Neuronal stem cell (in vitro differentiated cells): ENCODE data around the gene HDGF.

ENCODE experiments used
- DNase-seq: peaks from one replicate; pipeline ENCODE4 v3.0.0-alpha.2; 2013; ENCODE audit warnings: low spot score
- H2AFZ ChIP-seq: one replicate; pipeline ENCODE4 v1.6.1; 2013; ENCODE audit warnings: mild to moderate bottlenecking, low read length, inconsistent platforms
- H2AK5ac ChIP-seq: 2 replicates; pipeline ENCODE4 v1.6.1; 2013; ENCODE audit warnings: low read depth, mild to moderate bottlenecking, inconsistent platforms, low read length, moderate library complexity, mixed read lengths
- H2BK120ac ChIP-seq: 2 replicates; pipeline ENCODE4 v1.6.1; 2013; ENCODE audit warnings: low read depth, mild to moderate bottlenecking, inconsistent platforms, low read length, moderate library complexity, mixed read lengths
- H2BK12ac ChIP-seq: one replicate; pipeline ENCODE4 v1.6.1; 2013; ENCODE audit warnings: low read length, inconsistent platforms
- H2BK15ac ChIP-seq: 2 replicates; pipeline ENCODE4 v1.6.1; 2013; ENCODE audit warnings: mild to moderate bottlenecking, low read length, inconsistent platforms, mixed read lengths
- H2BK5ac ChIP-seq: one replicate; pipeline ENCODE4 v1.6.1; 2013; ENCODE audit warnings: inconsistent platforms, mild to moderate bottlenecking, low read length, moderate library complexity
- H3K14ac ChIP-seq: one replicate; pipeline ENCODE4 v1.6.1; 2013; ENCODE audit warnings: low read length, inconsistent platforms
- H3K18ac ChIP-seq: 2 replicates; pipeline ENCODE4 v1.6.1; 2013; ENCODE audit warnings: low read length, inconsistent platforms
- H3K23ac ChIP-seq: 2 replicates; pipeline ENCODE4 v1.6.1; 2013; ENCODE audit warnings: low read depth, mild to moderate bottlenecking, mixed read lengths, low read length, inconsistent platforms; ENCODE audit not compliant: poor library complexity
- H3K27ac ChIP-seq: replicated peaks from 3 replicates; pipeline ENCODE4 v1.5.1; 2013; ENCODE audit warnings: low read length, inconsistent platforms
- H3K27me3 ChIP-seq, 3 experiments: 2 replicates each; pipeline ENCODE4 v1.6.1; 2013; ENCODE audit warnings: low read length in 3 of 3, mild to moderate bottlenecking in 2 of 3, inconsistent platforms in 1 of 3, low read depth in 1 of 3, mixed read lengths in 1 of 3, moderate library complexity in 1 of 3; ENCODE audit not compliant: control insufficient read depth in 3 of 3, insufficient read depth in 3 of 3
- H3K36me3 ChIP-seq, 2 donors: replicated peaks in 1 of 2; 2 replicates each; pipeline ENCODE4 v1.6.1; 2013; ENCODE audit warnings: low read length in 2 of 2; ENCODE audit not compliant: control insufficient read depth in 2 of 2, insufficient read depth in 2 of 2
- H3K4ac ChIP-seq: 2 replicates; pipeline ENCODE4 v1.6.1; 2013; ENCODE audit warnings: inconsistent platforms, mild to moderate bottlenecking, low read length, moderate library complexity
- H3K4me1 ChIP-seq, 2 donors: 1 replicate in 1 of 2; 2 replicates in 1 of 2; pipeline ENCODE4 v1.6.1; 2013; ENCODE audit warnings: low read length in 2 of 2, low read depth in 1 of 2; ENCODE audit not compliant: control insufficient read depth in 2 of 2, insufficient read depth in 1 of 2
- H3K4me2 ChIP-seq: one replicate; pipeline ENCODE4 v1.6.1; 2013; ENCODE audit warnings: mild to moderate bottlenecking, low read length, inconsistent platforms; ENCODE audit not compliant: insufficient read depth, poor library complexity, severe bottlenecking
- H3K4me3 ChIP-seq, 2 donors: 2 replicates each; pipeline ENCODE4 v1.5.1; 2013; ENCODE audit warnings: low read length in 2 of 2, mild to moderate bottlenecking in 2 of 2, inconsistent platforms in 1 of 2, moderate library complexity in 1 of 2
- H3K79me1 ChIP-seq: one replicate; pipeline ENCODE4 v1.6.1; 2013; ENCODE audit warnings: low read depth, mild to moderate bottlenecking, inconsistent platforms, low read length, moderate library complexity
- H3K9ac ChIP-seq: one replicate; pipeline ENCODE4 v1.6.1; 2013; ENCODE audit warnings: mild to moderate bottlenecking, low read depth, low read length, inconsistent platforms; ENCODE audit not compliant: poor library complexity
- H3K9me3 ChIP-seq, 2 donors: replicated peaks in 1 of 2; 2 replicates each; pipeline versions ENCODE3 to v1.6.1; 2013; ENCODE audit warnings: low read length in 2 of 2, mild to moderate bottlenecking in 2 of 2, inconsistent platforms in 1 of 2, low read depth in 1 of 2, mixed read lengths in 1 of 2, moderate library complexity in 1 of 2; ENCODE audit not compliant: control insufficient read depth in 2 of 2, insufficient read depth in 1 of 2
- H4K8ac ChIP-seq: one replicate; pipeline ENCODE4 v1.6.1; 2013; ENCODE audit warnings: low read depth, mild to moderate bottlenecking, inconsistent platforms, low read length, moderate library complexity
- H4K91ac ChIP-seq: one replicate; pipeline ENCODE4 v1.6.1; 2013; ENCODE audit warnings: low read length, low read depth, mild to moderate bottlenecking, inconsistent platforms; ENCODE audit not compliant: poor library complexity
- WGBS, 2 donors: extraction: QIAGEN DNeasy Blood & Tissue Kit; methylation state at CpG; one replicate each; pipeline ENCODE4 v1.1.7; 2013; ENCODE audit warnings: missing lambda C conversion rate in 2 of 2, mixed read lengths in 1 of 2; ENCODE audit not compliant: insufficient read length in 2 of 2, insufficient replicate concordance in 1 of 2; ENCODE audit errors: extremely low coverage in 2 of 2; 5-methylcytosine and 5-hydroxymethylcytosine counted together

The HDGF gene

GRCh38 chr1:156772222-156772621 is 20.7 kb upstream of the HDGF start:
- no peak overlapping the region for H3K14ac ChIP-seq
- H3K23ac ChIP-seq, result no peak overlapping the region
- H3K9ac ChIP-seq, result no peak overlapping the region
- H3K4me3 ChIP-seq, result no peak overlapping the region
- H2BK120ac ChIP-seq, result no peak overlapping the region
- H3K4me1 ChIP-seq, result peaks cover 7 to 10% of the 10 kb centered on the region in 2 donors
- H3K4me2 ChIP-seq, result no peak overlapping the region
- no peaks in the 10 kb centered on the region for H3K27me3 ChIP-seq
- no peak overlapping the region for H3K27ac ChIP-seq
- peaks cover 9% of the 10 kb centered on the region for H3K79me1 ChIP-seq
- DNase-seq, result no peak
- H2AK5ac ChIP-seq, result no peak overlapping the region
- no peak overlapping the region for H2BK5ac ChIP-seq
- WGBS, 2 donors, result no CpG with 5 or more reads among the region's 3 CpGs
- no peak overlapping the region for H4K91ac ChIP-seq
- no peak overlapping the region for H2AFZ ChIP-seq
- H4K8ac ChIP-seq, result no peak overlapping the region
- H2BK12ac ChIP-seq, result no peak overlapping the region
- H3K9me3 ChIP-seq, result no peaks in the 10 kb centered on the region
- no peak overlapping the region for H2BK15ac ChIP-seq
- no peak overlapping the region for H3K4ac ChIP-seq
- no peak overlapping the region for H3K18ac ChIP-seq
- peaks cover 5 to 53% of the 10 kb centered on the region in 2 donors for H3K36me3 ChIP-seq

- Histone ChIP-seq H2BK120ac (no peak overlapping the region), H3K9ac (peak overlapping the region; percentile 98), H3K4me3 (peak overlapping the region; percentile 83 to 93), H3K18ac (no peak overlapping the region), H3K4ac (no peak overlapping the region), H3K9me3 (no peaks in the 10 kb centered on the region), H3K27ac (no peak overlapping the region), H3K4me1 (peaks cover 14 to 16% of the 10 kb centered on the region in 2 donors), H3K79me1 (peaks cover 9% of the 10 kb centered on the region), H2BK12ac (no peak overlapping the region), H3K27me3 (no peaks in the 10 kb centered on the region), H4K8ac (no peak overlapping the region), H3K4me2 (peak overlapping the region; percentile 79), H3K14ac (no peak overlapping the region), H2AFZ (no peak overlapping the region), H3K23ac (no peak overlapping the region), H2BK15ac (no peak overlapping the region), H3K36me3 (peaks cover 5 to 48% of the 10 kb centered on the region in 2 donors), H2AK5ac (no peak overlapping the region), H2BK5ac (no peak overlapping the region), H4K91ac (no peak overlapping the region)
- no CpG with 5 or more reads among the region's 8 CpGs for WGBS, 2 donors
- DNase-seq, result no peak
Observed at GRCh38 chr1:156768610-156769295, 17.3 kb upstream of the HDGF start.

- Histone ChIP-seq H4K8ac (no peak overlapping the region), H3K4me1 (peaks cover 14 to 16% of the 10 kb centered on the region in 2 donors), H3K4me2 (peak overlapping the region; percentile 79), H3K18ac (peak overlapping the region; percentile 96), H3K4me3 (peak overlapping the region; percentile 83 to 93), H3K9me3 (no peaks in the 10 kb centered on the region), H3K23ac (peak overlapping the region; percentile 87), H3K36me3 (peaks cover 5 to 41% of the 10 kb centered on the region in 2 donors), H2BK5ac (no peak overlapping the region), H4K91ac (no peak overlapping the region), H2BK120ac (no peak overlapping the region), H3K14ac (peak overlapping the region; percentile 72), H2AK5ac (peak overlapping the region; percentile 86), H2BK12ac (no peak overlapping the region), H3K27ac (peak overlapping the region; percentile 71), H3K27me3 (no peaks in the 10 kb centered on the region), H3K4ac (no peak overlapping the region), H2AFZ (peak overlapping the region; percentile 57), H3K9ac (peak overlapping the region; percentile 98), H2BK15ac (no peak overlapping the region), H3K79me1 (peaks cover 4% of the 10 kb centered on the region)
- WGBS, 2 donors, result no CpG with 5 or more reads among the region's 31 CpGs
- DNase-seq, result peak; percentile 49
Observed at GRCh38 chr1:156767879-156768604, 16.6 kb upstream of the HDGF start.
